Measurements from ENCODE around the gene ITPR1.
A peak's percentile ranks its signal among the peaks of the same experiment; 100 is the strongest.

ITPR1 gene

GRCh38 chr3:4814305-4814903 lies 321.3 kb downstream of the ITPR1 start:
- CTCF ChIA-PET, result interaction anchor here (0.7 to 4.6 kb wide), 7 partner anchors 8 to 100 kb away, joined by 3 to 29 read pairs (median 3); no protein-coding TSS in a partner anchor
- POLR2A ChIA-PET, result interaction anchor here (0.6 to 1.0 kb wide), 3 partner anchors 10 to 213 kb away, joined by 3 read pairs; no protein-coding TSS in a partner anchor
- Histone ChIP-seq H3K9me3 (ENCODE audit: control extremely low read depth in 1 of 5, control insufficient read depth in 4 of 5, insufficient read depth in 2 of 5, low read depth in 1 of 5, low read length in 4 of 5) (peaks cover 0 to 17% (median 13%) of the 10 kb centered on the region in 5 experiments), H3K27ac (ENCODE audit: insufficient read depth in 1 of 2, low read depth in 1 of 2, low read length in 2 of 2, poor library complexity in 1 of 2, severe bottlenecking in 2 of 2) (peak overlapping the region in 1 of 2 experiments; percentile 68), H3K4me1 (ENCODE audit: control extremely low read depth in 1 of 4, control insufficient read depth in 4 of 4, insufficient read depth in 4 of 4, low read length in 3 of 4) (peaks cover 0 to 7% (median 0%) of the 10 kb centered on the region in 4 experiments), H3K4me3 (ENCODE audit: control insufficient read depth in 1 of 7, extremely low read depth in 1 of 7, insufficient read depth in 4 of 7, low read depth in 2 of 7, low read length in 6 of 7) (no peak overlapping the region), H3K27me3 (replicated peaks in 2 of 5; ENCODE audit: control insufficient read depth in 4 of 5, insufficient read depth in 5 of 5, low read length in 4 of 5) (no peaks in the 10 kb centered on the region), H3K36me3 (ENCODE audit: control insufficient read depth in 4 of 4, insufficient read depth in 4 of 4, low read length in 3 of 4) (peaks cover 31 to 88% (median 57%) of the 10 kb centered on the region in 4 experiments)
- WGBS (ENCODE audit: insufficient coverage), result 42% methylated on average over 13 of the region's 20 CpGs
- DNase-seq, result peak in 2 of 3 donors; percentile 79 to 85

- no peak overlapping the region for H3K4me3 ChIP-seq (ENCODE audit: control insufficient read depth in 1 of 7, extremely low read depth in 1 of 7, insufficient read depth in 4 of 7, low read depth in 2 of 7, low read length in 6 of 7)
- H3K9me3 ChIP-seq (ENCODE audit: control extremely low read depth in 1 of 5, control insufficient read depth in 4 of 5, insufficient read depth in 2 of 5, low read depth in 1 of 5, low read length in 4 of 5), result peaks cover 0 to 17% (median 13%) of the 10 kb centered on the region in 5 experiments
- H3K36me3 ChIP-seq (ENCODE audit: control insufficient read depth in 4 of 4, insufficient read depth in 4 of 4, low read length in 3 of 4), result peaks cover 33 to 91% (median 61%) of the 10 kb centered on the region in 4 experiments
- POLR2A ChIA-PET, result interaction anchor here (0.7 to 1.0 kb wide), 2 partner anchors 10 to 41 kb away, joined by 3 read pairs; no protein-coding TSS in a partner anchor
- WGBS (ENCODE audit: insufficient coverage), result 96% methylated on average over 12 of the region's 13 CpGs
- H3K4me1 ChIP-seq (ENCODE audit: control extremely low read depth in 1 of 4, control insufficient read depth in 4 of 4, insufficient read depth in 4 of 4, low read length in 3 of 4), result peaks cover 0 to 7% (median 0%) of the 10 kb centered on the region in 4 experiments
- H3K27ac ChIP-seq (ENCODE audit: insufficient read depth in 1 of 2, low read depth in 1 of 2, low read length in 2 of 2, poor library complexity in 1 of 2, severe bottlenecking in 2 of 2), result peak overlapping the region in 1 of 2 experiments; percentile 68
- DNase-seq, result no peak
- no peaks in the 10 kb centered on the region for H3K27me3 ChIP-seq (replicated peaks in 2 of 5; ENCODE audit: control insufficient read depth in 4 of 5, insufficient read depth in 5 of 5, low read length in 4 of 5)
- CTCF ChIA-PET, result interaction anchor here (0.6 to 4.6 kb wide), 9 partner anchors 9 to 174 kb away, joined by 3 to 29 read pairs (median 3); no protein-coding TSS in a partner anchor
These were observed 321.9 kb downstream of the ITPR1 start for GRCh38 chr3:4814904-4815574.

DNA sequence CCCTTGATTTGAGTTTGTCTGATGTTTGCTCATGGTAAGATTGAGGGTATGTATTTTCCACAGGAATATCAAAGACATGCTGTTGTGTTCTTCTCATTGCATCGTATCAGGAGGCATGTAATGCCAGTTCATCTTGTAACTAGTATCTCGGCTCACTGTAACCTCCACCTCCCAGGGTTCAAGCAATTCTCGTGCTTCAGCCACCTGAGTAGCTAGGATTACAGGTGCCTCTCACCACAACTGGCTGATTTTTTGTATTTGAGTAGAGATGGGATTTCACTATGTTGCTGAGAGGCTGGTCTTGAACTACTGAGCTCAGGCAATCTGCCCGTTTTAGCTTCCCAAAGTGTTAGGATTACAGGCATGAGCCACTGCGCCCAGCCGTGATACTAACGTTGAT lies 323.2 kb downstream of the ITPR1 start:
- H3K27me3 ChIP-seq (replicated peaks in 2 of 5; ENCODE audit: control insufficient read depth in 4 of 5, insufficient read depth in 5 of 5, low read length in 4 of 5), result no peaks in the 10 kb centered on the region
- ChIA-PET POLR2A (no interaction called here), CTCF (interaction anchor here (0.6 to 4.6 kb wide), 5 partner anchors 8 to 142 kb away, joined by 3 to 29 read pairs (median 3); no protein-coding TSS in a partner anchor)
- H3K36me3 ChIP-seq (ENCODE audit: control insufficient read depth in 4 of 4, insufficient read depth in 4 of 4, low read length in 3 of 4), result peaks cover 30 to 94% (median 65%) of the 10 kb centered on the region in 4 experiments
- no peak overlapping the region for H3K4me3 ChIP-seq (ENCODE audit: control insufficient read depth in 1 of 7, extremely low read depth in 1 of 7, insufficient read depth in 4 of 7, low read depth in 2 of 7, low read length in 6 of 7)
- no peak for DNase-seq
- H3K9me3 ChIP-seq (ENCODE audit: control extremely low read depth in 1 of 5, control insufficient read depth in 4 of 5, insufficient read depth in 2 of 5, low read depth in 1 of 5, low read length in 4 of 5), result peaks cover 0 to 17% (median 13%) of the 10 kb centered on the region in 5 experiments
- WGBS (ENCODE audit: insufficient coverage), result 94% methylated on average over 6 of the region's 7 CpGs
- peaks cover 0 to 7% (median 0%) of the 10 kb centered on the region in 4 experiments for H3K4me1 ChIP-seq (ENCODE audit: control extremely low read depth in 1 of 4, control insufficient read depth in 4 of 4, insufficient read depth in 4 of 4, low read length in 3 of 4)
- no peak overlapping the region for H3K27ac ChIP-seq (ENCODE audit: insufficient read depth in 1 of 2, low read depth in 1 of 2, low read length in 2 of 2, poor library complexity in 1 of 2, severe bottlenecking in 2 of 2)

DNA sequence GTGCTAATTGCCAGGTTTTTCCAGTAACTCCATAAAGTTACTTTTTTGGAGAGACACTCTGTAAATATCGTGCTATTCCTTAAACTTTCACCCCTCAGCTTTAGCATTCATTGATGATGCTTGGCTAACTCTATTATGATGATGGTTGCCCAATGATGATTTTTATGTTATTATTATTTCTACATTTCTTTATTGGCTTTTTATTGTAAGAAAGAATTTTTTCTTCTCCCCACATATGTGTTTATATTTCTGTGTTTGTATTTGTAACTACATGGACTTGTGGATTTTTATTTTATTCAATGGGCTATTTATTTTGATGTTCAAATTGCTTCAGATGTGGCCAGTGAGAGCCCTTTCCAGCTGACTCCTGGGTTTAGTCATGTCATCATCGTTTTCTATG lies 323.6 kb downstream of the ITPR1 start:
- 0% methylated on average over 1 of the region's 2 CpGs for WGBS (ENCODE audit: insufficient coverage)
- CTCF ChIA-PET, result interaction anchor here (0.8 to 4.6 kb wide), 3 partner anchors 8 to 94 kb away, joined by 3 to 29 read pairs (median 3); no protein-coding TSS in a partner anchor
- POLR2A ChIA-PET, result no interaction called here
- DNase-seq, result no peak
- Histone ChIP-seq H3K4me1 (ENCODE audit: control extremely low read depth in 1 of 4, control insufficient read depth in 4 of 4, insufficient read depth in 4 of 4, low read length in 3 of 4) (peaks cover 0 to 7% (median 0%) of the 10 kb centered on the region in 4 experiments), H3K9me3 (ENCODE audit: control extremely low read depth in 1 of 5, control insufficient read depth in 4 of 5, insufficient read depth in 2 of 5, low read depth in 1 of 5, low read length in 4 of 5) (peaks cover 0 to 17% (median 13%) of the 10 kb centered on the region in 5 experiments), H3K4me3 (ENCODE audit: control insufficient read depth in 1 of 7, extremely low read depth in 1 of 7, insufficient read depth in 4 of 7, low read depth in 2 of 7, low read length in 6 of 7) (no peak overlapping the region), H3K36me3 (ENCODE audit: control insufficient read depth in 4 of 4, insufficient read depth in 4 of 4, low read length in 3 of 4) (peaks cover 30 to 94% (median 67%) of the 10 kb centered on the region in 4 experiments), H3K27ac (ENCODE audit: insufficient read depth in 1 of 2, low read depth in 1 of 2, low read length in 2 of 2, poor library complexity in 1 of 2, severe bottlenecking in 2 of 2) (no peak overlapping the region), H3K27me3 (replicated peaks in 2 of 5; ENCODE audit: control insufficient read depth in 4 of 5, insufficient read depth in 5 of 5, low read length in 4 of 5) (no peaks in the 10 kb centered on the region)

DNA sequence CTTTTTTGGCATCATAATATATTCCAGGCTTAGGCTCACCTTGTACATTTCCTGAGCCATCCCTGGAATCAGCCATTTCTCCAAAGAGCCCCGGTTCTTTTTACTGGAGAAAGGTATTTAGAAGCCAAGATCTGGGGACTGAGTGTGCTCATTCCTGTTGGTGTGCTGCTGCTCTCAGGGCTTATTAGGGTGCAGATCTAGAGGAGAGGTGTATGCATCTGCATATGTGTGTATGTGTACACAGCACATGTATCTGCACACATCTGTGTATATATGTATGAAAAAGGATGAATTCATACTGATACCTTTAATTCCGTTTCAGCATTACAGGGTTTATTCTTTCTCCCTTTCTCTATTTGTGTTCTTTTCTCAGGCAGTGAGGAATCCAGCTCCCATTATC lies 324.0 kb downstream of the ITPR1 start:
- ChIA-PET POLR2A (no interaction called here), CTCF (interaction anchor here (0.8 to 4.6 kb wide), 3 partner anchors 9 to 94 kb away, joined by 3 to 29 read pairs (median 3); no protein-coding TSS in a partner anchor)
- Histone ChIP-seq H3K36me3 (ENCODE audit: control insufficient read depth in 4 of 4, insufficient read depth in 4 of 4, low read length in 3 of 4) (peaks cover 30 to 96% (median 68%) of the 10 kb centered on the region in 4 experiments), H3K4me1 (ENCODE audit: control extremely low read depth in 1 of 4, control insufficient read depth in 4 of 4, insufficient read depth in 4 of 4, low read length in 3 of 4) (peaks cover 0 to 7% (median 0%) of the 10 kb centered on the region in 4 experiments), H3K27ac (ENCODE audit: insufficient read depth in 1 of 2, low read depth in 1 of 2, low read length in 2 of 2, poor library complexity in 1 of 2, severe bottlenecking in 2 of 2) (no peak overlapping the region), H3K27me3 (replicated peaks in 2 of 5; ENCODE audit: control insufficient read depth in 4 of 5, insufficient read depth in 5 of 5, low read length in 4 of 5) (no peaks in the 10 kb centered on the region), H3K4me3 (ENCODE audit: control insufficient read depth in 1 of 7, extremely low read depth in 1 of 7, insufficient read depth in 4 of 7, low read depth in 2 of 7, low read length in 6 of 7) (no peak overlapping the region), H3K9me3 (ENCODE audit: control extremely low read depth in 1 of 5, control insufficient read depth in 4 of 5, insufficient read depth in 2 of 5, low read depth in 1 of 5, low read length in 4 of 5) (peaks cover 0 to 17% (median 13%) of the 10 kb centered on the region in 5 experiments)
- WGBS (ENCODE audit: insufficient coverage), result 0% methylated on average over 1 of the region's 2 CpGs
- DNase-seq, result no peak

DNA sequence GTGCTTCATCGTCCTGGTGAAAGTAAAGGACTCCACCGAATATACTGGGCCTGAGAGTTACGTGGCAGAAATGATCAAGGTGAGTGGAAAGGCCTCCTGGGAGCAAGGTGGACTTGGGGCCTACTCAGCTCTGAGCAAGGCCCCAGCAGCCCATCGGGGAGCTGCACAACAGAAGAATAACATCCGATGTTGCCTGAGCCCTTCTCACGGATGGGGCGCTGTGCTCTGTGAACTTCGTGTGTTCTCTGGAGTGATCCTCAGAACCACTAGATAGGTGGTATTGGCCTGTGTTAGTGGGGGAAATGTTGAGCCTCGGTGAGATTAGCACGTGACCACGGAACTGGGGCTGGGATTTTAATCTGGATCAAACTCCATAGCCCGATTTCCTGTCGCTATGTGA lies 325.0 kb downstream of the ITPR1 start:
- peaks cover 0 to 7% (median 0%) of the 10 kb centered on the region in 4 experiments for H3K4me1 ChIP-seq (ENCODE audit: control extremely low read depth in 1 of 4, control insufficient read depth in 4 of 4, insufficient read depth in 4 of 4, low read length in 3 of 4)
- WGBS (ENCODE audit: insufficient coverage), result 94% methylated on average over 10 of the region's 13 CpGs
- DNase-seq, result no peak
- ChIA-PET CTCF (interaction anchor here (1.0 to 4.6 kb wide), 2 partner anchors 9 to 92 kb away, joined by 3 to 29 read pairs; no protein-coding TSS in a partner anchor), POLR2A (no interaction called here)
- peaks cover 0 to 17% (median 13%) of the 10 kb centered on the region in 5 experiments for H3K9me3 ChIP-seq (ENCODE audit: control extremely low read depth in 1 of 5, control insufficient read depth in 4 of 5, insufficient read depth in 2 of 5, low read depth in 1 of 5, low read length in 4 of 5)
- H3K4me3 ChIP-seq (ENCODE audit: control insufficient read depth in 1 of 7, extremely low read depth in 1 of 7, insufficient read depth in 4 of 7, low read depth in 2 of 7, low read length in 6 of 7), result no peak overlapping the region
- H3K27me3 ChIP-seq (replicated peaks in 2 of 5; ENCODE audit: control insufficient read depth in 4 of 5, insufficient read depth in 5 of 5, low read length in 4 of 5), result no peaks in the 10 kb centered on the region
- no peak overlapping the region for H3K27ac ChIP-seq (ENCODE audit: insufficient read depth in 1 of 2, low read depth in 1 of 2, low read length in 2 of 2, poor library complexity in 1 of 2, severe bottlenecking in 2 of 2)
- H3K36me3 ChIP-seq (ENCODE audit: control insufficient read depth in 4 of 4, insufficient read depth in 4 of 4, low read length in 3 of 4), result peaks cover 31 to 98% (median 69%) of the 10 kb centered on the region in 4 experiments
